HG03103 (cell line): ENCODE measurements around the gene SKI.
"Not testable (repeated sequence)": the region's sequence is repeated elsewhere in the genome, so short reads cannot be mapped to it uniquely, and the experiment has no call there.

Experiments
- ATAC-seq: cut with Tn5 transposase; IDR thresholded peaks from one replicate; pipeline ENCODE4 v1.9.1; 2021; ENCODE audit warnings: low read depth; ENCODE audit not compliant: unreplicated experiment

SKI gene

GRCh38 chr1:2288816-2289536 lies 60.9 kb downstream of the SKI start:
- no peak for ATAC-seq

DNA sequence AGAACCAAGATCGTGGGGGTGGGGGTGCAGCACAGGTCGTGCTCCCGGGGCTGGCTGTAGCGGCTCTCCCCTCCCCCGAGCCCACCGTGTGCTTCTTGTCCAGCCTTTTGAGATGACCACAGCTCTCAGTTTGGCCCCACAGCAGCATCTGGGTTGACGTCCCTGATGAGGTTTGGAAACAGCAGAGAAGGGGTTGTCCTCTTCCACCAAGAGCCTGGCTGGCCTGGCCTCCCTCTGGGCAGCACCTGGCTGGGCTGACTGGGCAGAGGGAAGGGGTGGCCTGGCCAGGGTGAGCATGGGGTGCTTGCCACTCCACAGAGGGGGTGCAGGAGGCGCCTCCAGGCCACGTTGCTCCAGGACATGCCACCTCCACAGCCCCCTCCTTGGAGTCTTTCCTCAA lies 61.5 kb downstream of the SKI start:
- ATAC-seq: no peak

GRCh38 chr1:2290171-2290578 lies 62.1 kb downstream of the SKI start:
- ATAC-seq: no peak

- ATAC-seq: peak; percentile 57
Measured at GRCh38 chr1:2290595-2291510, 62.7 kb downstream of the SKI start.

DNA sequence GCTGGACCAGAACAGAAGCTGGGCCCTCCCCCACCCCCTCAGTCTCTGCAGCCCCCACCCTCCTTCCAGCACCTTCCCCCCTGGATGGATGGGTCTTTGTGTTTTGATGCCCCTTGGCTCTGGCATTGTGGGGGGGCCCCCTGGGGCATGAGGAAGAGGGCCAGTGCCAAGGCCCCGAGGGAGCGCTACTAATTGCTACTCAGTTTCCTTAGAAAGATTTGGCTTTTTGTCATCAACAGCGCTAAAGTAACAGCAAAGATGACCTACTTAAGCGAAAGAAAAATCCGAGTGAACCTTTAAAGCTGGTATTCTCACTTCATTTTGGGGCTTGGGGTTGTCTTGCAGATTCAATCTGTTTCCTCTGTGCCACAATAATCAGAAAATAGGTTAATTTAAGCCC lies 63.5 kb downstream of the SKI start:
- ATAC-seq: no peak

DNA sequence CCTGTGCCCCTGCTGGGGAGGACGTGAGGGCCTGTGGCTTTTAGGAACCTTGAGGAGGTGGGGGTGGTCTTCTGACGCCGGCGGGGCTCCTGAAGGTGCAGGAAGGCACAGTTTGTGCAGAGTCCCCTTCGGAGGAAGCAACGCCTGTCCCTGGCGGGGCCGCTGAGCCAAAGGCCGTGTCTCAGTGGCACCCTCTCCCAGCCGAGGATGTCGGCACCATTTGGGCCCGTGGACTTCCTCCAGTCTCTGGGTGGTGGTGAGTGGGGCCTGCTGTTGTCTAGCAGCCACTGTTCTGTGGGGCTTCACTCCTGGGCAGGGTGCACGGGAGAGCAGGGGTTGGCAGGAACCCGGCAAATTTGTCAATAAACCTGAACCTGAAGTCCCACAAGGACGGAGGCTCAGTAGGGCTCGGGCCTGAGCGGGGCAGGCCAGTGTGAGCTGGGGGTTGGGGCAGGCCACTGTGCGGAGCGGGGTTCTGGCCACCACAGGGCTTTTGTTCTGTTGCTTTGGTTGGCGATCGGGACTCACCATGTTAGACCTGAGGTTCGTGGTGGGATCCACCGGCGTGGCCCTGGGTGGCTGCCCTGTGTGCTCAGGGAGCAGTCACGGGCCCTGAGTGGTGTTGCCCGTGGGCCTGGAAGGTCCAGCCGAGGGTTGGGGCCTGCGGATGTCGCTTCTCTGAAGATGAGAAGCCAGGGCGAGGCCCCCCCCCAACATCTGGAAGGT lies 64.8 kb downstream of the SKI start:
- no peak for ATAC-seq

DNA sequence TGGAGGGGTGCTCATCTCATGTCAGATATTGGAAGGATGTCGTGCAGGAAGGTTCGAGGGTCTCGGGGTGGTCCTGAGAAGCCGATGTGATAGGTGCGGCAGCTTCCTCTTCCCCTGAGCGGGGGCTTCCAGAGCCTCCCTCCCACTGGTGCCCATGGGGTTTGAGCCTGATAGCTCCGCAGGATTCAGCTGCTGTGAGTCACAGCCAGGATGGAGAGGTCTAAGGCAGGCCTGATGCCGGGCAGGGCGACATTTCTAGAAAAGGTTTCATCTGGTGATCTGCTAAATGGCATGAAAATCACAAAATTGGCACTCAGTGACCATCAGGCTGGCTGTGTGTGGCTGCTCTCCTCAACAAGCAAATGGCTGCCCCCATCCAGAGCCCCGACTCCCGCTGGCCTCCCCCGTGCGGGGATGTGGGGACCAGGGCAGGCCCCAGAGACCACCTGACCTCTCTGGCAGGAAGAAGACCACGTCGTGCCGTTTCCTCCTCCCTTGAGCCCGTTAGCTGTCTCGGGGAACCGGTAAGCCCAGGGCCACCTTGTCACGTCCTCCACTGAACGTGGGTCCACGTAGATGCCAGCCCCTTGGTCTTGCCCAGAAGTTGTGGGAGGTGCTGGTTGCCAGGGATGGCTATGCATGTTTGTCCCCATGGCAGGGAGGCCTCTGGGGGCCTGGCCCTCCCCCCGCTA lies 66.1 kb downstream of the SKI start:
- ATAC-seq: no peak

GRCh38 chr1:2294725-2295078 lies 66.6 kb downstream of the SKI start:
- no peak for ATAC-seq

GRCh38 chr1:2295526-2295925 lies 67.4 kb downstream of the SKI start:
- ATAC-seq: no peak

DNA sequence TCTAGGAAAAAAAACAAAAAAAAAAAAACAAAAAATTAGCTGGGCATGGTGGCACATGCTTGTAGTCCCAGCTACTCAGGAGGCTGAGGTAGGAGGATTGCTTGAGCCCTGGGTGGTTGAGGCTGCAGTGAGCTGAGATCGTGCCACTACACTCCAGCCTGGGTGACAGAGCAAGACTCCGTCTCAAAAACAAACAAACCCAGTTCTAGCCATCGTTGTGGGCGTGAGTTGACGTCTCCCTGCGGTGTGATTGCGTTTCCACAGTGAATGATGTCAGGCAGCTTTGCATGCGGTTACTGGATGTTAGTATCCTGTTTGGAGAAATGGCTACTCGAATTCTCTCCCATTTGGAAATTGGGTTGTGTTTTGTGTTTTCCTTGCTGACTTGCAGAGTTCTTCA lies 68.1 kb downstream of the SKI start:
- not testable (repeated sequence) for ATAC-seq

- no peak for ATAC-seq
Measured at GRCh38 chr1:2296614-2297013, 68.5 kb downstream of the SKI start.

DNA sequence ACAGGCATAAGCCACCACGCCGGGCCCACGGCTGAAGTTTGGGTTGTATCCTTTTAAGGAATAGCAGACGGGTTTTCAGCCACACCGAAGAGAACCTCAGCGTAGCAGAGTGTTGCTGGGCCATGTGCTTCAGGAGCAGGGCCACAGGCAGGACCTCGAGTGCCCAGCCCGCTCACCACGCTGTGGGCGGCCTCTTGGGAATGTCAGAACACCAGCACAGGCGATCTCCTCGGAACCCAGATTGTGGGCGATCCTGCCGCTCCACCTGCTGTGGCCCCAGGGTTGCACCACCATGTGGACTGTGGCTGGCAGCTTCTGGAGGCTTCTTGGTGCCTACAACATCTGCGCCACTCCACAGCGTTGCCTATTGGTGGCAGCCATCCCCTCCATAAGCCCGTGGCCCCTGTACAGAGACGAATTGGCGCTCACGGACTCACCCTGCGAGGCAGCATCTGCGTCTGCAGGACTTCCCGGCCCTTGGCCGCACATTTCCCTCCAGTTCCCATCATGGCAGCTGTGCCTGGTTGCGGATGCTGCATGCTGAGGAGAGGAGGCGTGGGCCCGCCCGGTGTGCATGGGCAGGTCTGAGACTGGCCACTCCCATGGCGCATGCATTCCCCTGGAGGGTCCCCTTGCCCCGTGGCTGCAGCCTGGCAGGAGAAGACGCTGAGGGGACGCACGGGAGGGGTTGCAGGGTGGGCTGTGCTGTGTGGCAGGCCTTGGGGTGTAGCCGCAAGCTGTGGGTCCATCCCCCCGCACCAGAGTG lies 69.3 kb downstream of the SKI start:
- ATAC-seq: no peak

DNA sequence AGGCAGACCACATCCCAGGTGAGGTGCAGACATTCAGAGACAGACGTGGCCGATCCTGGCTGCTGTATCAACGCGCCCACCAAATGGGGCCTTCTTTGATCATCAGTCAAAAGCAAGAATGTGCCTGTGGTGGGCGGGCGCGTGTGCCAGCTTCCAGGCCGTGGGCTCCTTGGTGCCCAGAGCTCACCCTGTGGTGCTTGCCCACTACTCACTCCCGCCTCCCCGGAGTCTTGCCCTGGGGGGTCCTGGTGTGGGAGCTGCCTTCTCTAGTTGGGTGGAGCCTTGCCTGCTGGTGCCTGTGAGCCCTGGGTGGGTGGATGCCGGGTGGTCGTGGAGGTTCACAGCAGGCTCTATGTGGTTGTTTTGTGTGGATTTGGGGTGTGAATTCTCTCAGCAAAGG lies 70.6 kb downstream of the SKI start:
- no peak for ATAC-seq

DNA sequence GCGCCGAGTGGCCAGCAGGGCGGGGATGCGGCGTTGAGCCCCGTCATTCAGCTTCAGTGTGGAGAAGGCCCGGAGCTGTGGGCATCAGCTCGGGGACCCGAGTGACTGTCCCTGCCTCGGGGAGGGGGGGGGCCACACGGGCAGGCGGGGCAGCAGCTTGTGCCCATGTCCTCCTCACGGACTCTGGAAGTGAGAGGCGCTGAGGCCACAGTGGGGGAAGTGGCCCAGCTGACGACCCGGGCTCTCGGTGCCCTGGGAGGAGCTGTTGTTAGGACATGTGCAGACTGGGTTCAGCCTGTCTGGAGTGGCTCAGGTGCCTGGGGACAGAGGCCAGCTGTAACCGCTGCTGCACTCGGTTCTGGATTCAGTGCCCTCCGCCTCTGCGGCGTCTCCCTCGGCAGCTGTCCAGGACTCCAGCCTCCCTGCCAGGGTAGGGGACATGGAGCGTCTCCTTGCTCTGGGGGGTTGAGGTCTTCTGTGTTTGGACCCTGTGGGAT lies 71.1 kb downstream of the SKI start:
- ATAC-seq: no peak

- peak; percentile 76 for ATAC-seq
Measured at GRCh38 chr1:2300004-2300771, 72.1 kb downstream of the SKI start.

GRCh38 chr1:2300851-2301606 lies 72.9 kb downstream of the SKI start:
- peak; percentile 49 for ATAC-seq

DNA sequence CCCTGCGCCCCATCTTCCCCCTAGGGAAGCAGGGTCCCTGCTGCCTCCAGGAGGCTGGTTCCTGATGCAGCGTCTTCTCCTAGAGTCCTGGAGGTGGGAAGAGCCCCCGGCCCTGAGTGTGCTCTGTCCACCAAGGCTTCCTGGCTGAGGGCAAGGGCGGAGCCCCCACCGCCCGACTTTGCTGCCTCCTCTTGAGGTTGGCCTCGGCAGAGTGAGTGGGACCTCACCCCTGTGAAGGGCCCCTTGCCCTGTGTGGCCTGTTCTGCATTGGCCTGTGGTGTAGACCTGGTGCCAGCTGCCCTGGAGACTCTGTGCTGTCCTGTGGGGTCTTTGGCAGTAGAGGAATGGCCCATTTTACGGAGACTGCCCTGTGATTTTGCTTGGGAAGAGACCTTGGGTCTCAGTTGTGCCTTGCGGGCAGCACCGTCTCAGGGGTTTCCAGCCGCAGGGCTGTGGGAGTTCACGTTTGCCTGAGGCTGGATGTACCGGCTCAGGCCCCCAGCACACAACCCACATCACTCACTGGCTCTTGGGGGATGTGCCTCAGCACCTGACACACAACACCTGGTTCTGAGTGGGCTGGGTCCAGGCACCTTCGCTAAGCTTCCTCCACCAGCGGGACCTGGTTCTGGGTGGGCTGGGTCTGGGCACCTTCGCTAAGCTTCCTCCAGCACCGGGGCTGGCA lies 73.6 kb downstream of the SKI start:
- ATAC-seq: no peak
